ENCODE results near the gene PLEKHG4B. TPM values are rescaled to one million over a fixed set of nuclear protein-coding genes. Genes with fewer than 3 reads are reported as not detected.

PLEKHG4B gene
- total and polyA plus RNA-seq, 2 of the 8 experiments (the other 6 are each of a cell fraction or from before 2014, with no cell fraction given) = 31.1 to 43.6 TPM

- Histone ChIP-seq H3K27ac (ENCODE audit: low read depth, low read length) (no peak overlapping the region), H3K23me2 (ENCODE audit: low read depth, low read length) (no peaks in the 10 kb centered on the region), H3K23ac (ENCODE audit: insufficient read length) (no peak overlapping the region), H2AK5ac (ENCODE audit: low read depth, low read length) (no peak overlapping the region), H2BK20ac (ENCODE audit: low read length) (no peak overlapping the region), H3K79me2 (ENCODE audit: control insufficient read depth in 1 of 2, insufficient read depth in 2 of 2, low read length in 2 of 2) (no peaks in the 10 kb centered on the region), H2AFZ (ENCODE audit: low read length) (no peak overlapping the region), H4K8ac (ENCODE audit: extremely low read depth, insufficient read depth, low read length) (no peak overlapping the region), H4K5ac (ENCODE audit: insufficient read length, low read depth, low read length) (no peak overlapping the region), H2BK15ac (ENCODE audit: low read length) (no peak overlapping the region), H2BK5ac (ENCODE audit: low read depth, low read length) (no peak overlapping the region), H3K4me2 (ENCODE audit: insufficient read depth in 1 of 2, low read depth in 2 of 2, low read length in 2 of 2) (no peak overlapping the region), H3K36me3 (ENCODE audit: control insufficient read depth in 2 of 4, insufficient read depth in 4 of 4, low read length in 3 of 4) (peaks cover 0 to 22% (median 13%) of the 10 kb centered on the region in 4 experiments; a peak in 6 of 8 replicates), H3K4me3 (ENCODE audit: extremely low read depth in 1 of 4, insufficient read depth in 2 of 4, low read depth in 3 of 4, low read length in 4 of 4) (no peak overlapping the region), H3K9me3 (ENCODE audit: insufficient read depth in 2 of 2, low read depth in 1 of 2, low read length in 1 of 2) (no peaks in the 10 kb centered on the region), H3K18ac (ENCODE audit: extremely low read depth, low read length) (no peak overlapping the region), H3K14ac (ENCODE audit: insufficient read length) (no peak overlapping the region), H3K4me1 (replicated peaks in 1 of 4; ENCODE audit: control insufficient read depth in 3 of 4, insufficient read depth in 4 of 4, low read length in 3 of 4) (no peaks in the 10 kb centered on the region), H3K79me1 (ENCODE audit: low read depth, low read length) (no peaks in the 10 kb centered on the region), H4K91ac (replicated peaks; ENCODE audit: insufficient read length, low read length) (no peak overlapping the region), H3K9ac (replicated peaks in 1 of 4; ENCODE audit: extremely low read depth in 1 of 4, low read depth in 3 of 4, low read length in 3 of 4) (no peak overlapping the region), H3K27me3 (replicated peaks in 1 of 4; ENCODE audit: control insufficient read depth in 3 of 4, extremely low read depth in 1 of 4, insufficient read depth in 3 of 4, low read length in 3 of 4) (no peaks in the 10 kb centered on the region; a peak in 1 of 7 replicates), H2BK120ac (replicated peaks; ENCODE audit: low read depth, low read length) (no peak overlapping the region), H2BK12ac (ENCODE audit: low read depth, low read length) (no peak overlapping the region), H4K20me1 (replicated peaks in 1 of 2; ENCODE audit: control insufficient read depth in 1 of 2, insufficient read depth in 2 of 2, low read length in 2 of 2) (peaks cover 3 to 13% of the 10 kb centered on the region in 2 experiments), H3K4ac (replicated peaks; ENCODE audit: insufficient read length, low read depth, low read length) (no peak overlapping the region), H3K56ac (replicated peaks; ENCODE audit: insufficient read length, low read depth, low read length) (no peak overlapping the region)
- FAIRE-seq (no peak), DNase-seq (ENCODE audit: low read depth in 1 of 2, low spot score in 2 of 2) (peak in 1 of 2 experiments; percentile 33)
- no peak for TF ChIP-seq YY1 (IDR thresholded peaks at IDR 0.05; ENCODE audit: low read depth, low read length)
- 87% methylated on average over 19 of the region's 23 CpGs; no CpG with 5 or more reads in 1 of the 2 experiments for WGBS, 2 experiments (ENCODE audit: extremely low coverage in 1 of 2, insufficient coverage in 1 of 2, insufficient read length in 1 of 2, insufficient replicate concordance in 2 of 2, low coverage in 1 of 2, low lambda C conversion rate in 2 of 2, missing lambda C conversion rate in 1 of 2)
- POLR2A ChIA-PET (ENCODE audit: partially characterized antibody) = interaction anchor here (0.9 kb wide), 1 partner anchor 16 kb away, joined by 4 read pairs; no protein-coding TSS in a partner anchor
- CTCF ChIA-PET (ENCODE audit: partially characterized antibody) = interaction anchor here (1.2 to 5.1 kb wide), 4 partner anchors 8 to 26 kb away, joined by 3 to 15 read pairs (median 4); no protein-coding TSS in a partner anchor
Measured at GRCh38 chr5:171801-172331, 79.9 kb downstream of the PLEKHG4B start.
